ENCODE measurements around the gene GRIA1. TPM values are rescaled to one million over a fixed set of nuclear protein-coding genes. Genes with fewer than 3 reads are reported as not detected.
"Not testable (repeated sequence)": the region's sequence is repeated elsewhere in the genome, so short reads cannot be mapped to it uniquely, and the experiment has no call there.

GRIA1 gene
- total RNA-seq, 2 donors from 2014 or later: 0.12 to 1.2 TPM

GRCh38 chr5:153860195-153860886 is 369.9 kb downstream of the GRIA1 start:
- Histone ChIP-seq H3K27me3 (no peaks in the 10 kb centered on the region), H3K36me3 (no peaks in the 10 kb centered on the region), H3K4me1 (no peaks in the 10 kb centered on the region), H3K4me3 (no peak overlapping the region), H3K27ac (no peak overlapping the region), H3K9me3 (peaks cover 0 to 5% of the 10 kb centered on the region in 2 donors)
- DNase-seq (ENCODE audit: low spot score): no peak
- TF ChIP-seq CTCF (IDR thresholded peaks at IDR 0.05): no peak

GRCh38 chr5:153862906-153863305 is 372.4 kb downstream of the GRIA1 start:
- not testable (repeated sequence) for DNase-seq (ENCODE audit: low spot score); H3K27ac ChIP-seq; H3K9me3 ChIP-seq; H3K4me3 ChIP-seq; H3K27me3 ChIP-seq; H3K36me3 ChIP-seq; H3K4me1 ChIP-seq
